GM18870 (cell line): ENCODE measurements around the gene TGM1.
"Not testable (repeated sequence)": the region's sequence is repeated elsewhere in the genome, so short reads cannot be mapped to it uniquely, and the experiment has no call there.

Experiments
- ATAC-seq: cut with Tn5 transposase; IDR thresholded peaks from one replicate; pipeline ENCODE4 v1.9.1; 2021; ENCODE audit warnings: moderate library complexity; ENCODE audit not compliant: unreplicated experiment

Gene TGM1

GRCh38 chr14:24234095-24235005, 28.6 kb downstream of the TGM1 start:
- no peak for ATAC-seq

- ATAC-seq, result no peak
Observed at GRCh38 chr14:24233538-24233866, 29.5 kb downstream of the TGM1 start.

- peak; percentile 42 for ATAC-seq
Observed at GRCh38 chr14:24232645-24233537, 30.1 kb downstream of the TGM1 start, which contains the start of gene GMPR2. TSS of gene GMPR2 (plus strand) at chr14:24232929. CDS start at chr14:24233254, 325 bp downstream.

GRCh38 chr14:24232121-24232644, 30.8 kb downstream of the TGM1 start, which contains the start of gene NEDD8:
TSS of gene NEDD8 (minus strand) at chr14:24232367. CDS start at chr14:24232267, 100 bp downstream.
- peak; percentile 72 for ATAC-seq

- ATAC-seq, result no peak
Observed at GRCh38 chr14:24231263-24232120, 31.5 kb downstream of the TGM1 start.

- ATAC-seq, result no peak
Observed at GRCh38 chr14:24228902-24229301, 34.1 kb downstream of the TGM1 start.

- ATAC-seq, result no peak
Observed at GRCh38 chr14:24226473-24226872, 36.5 kb downstream of the TGM1 start.

- no peak for ATAC-seq
Observed at GRCh38 chr14:24224618-24225071, 38.3 kb downstream of the TGM1 start.

GRCh38 chr14:24222987-24223386, 40.0 kb downstream of the TGM1 start:
- ATAC-seq, result not testable (repeated sequence)

GRCh38 chr14:24219521-24219920, 43.5 kb downstream of the TGM1 start:
- ATAC-seq, result no peak

- no peak for ATAC-seq
Observed at GRCh38 chr14:24219080-24219479, 43.9 kb downstream of the TGM1 start.

GRCh38 chr14:24216876-24217275, 46.1 kb downstream of the TGM1 start:
- not testable (repeated sequence) for ATAC-seq

GRCh38 chr14:24216345-24216699, 46.7 kb downstream of the TGM1 start:
- no peak for ATAC-seq

- peak; percentile 46 for ATAC-seq
Observed at GRCh38 chr14:24215495-24216344, 47.3 kb downstream of the TGM1 start, which contains the start of gene MDP1. TSS of gene MDP1 (minus strand) at chr14:24216066. CDS start at chr14:24215955, 111 bp downstream.

GRCh38 chr14:24213866-24214662, 48.9 kb downstream of the TGM1 start:
- no peak for ATAC-seq

GRCh38 chr14:24212924-24213865, 49.8 kb downstream of the TGM1 start, which contains the start of gene CHMP4A:
TSS of gene CHMP4A (minus strand) at chr14:24213488. CDS start at chr14:24213439, 49 bp downstream.
- peak; percentile 83 for ATAC-seq

GRCh38 chr14:24211311-24211710, 51.7 kb downstream of the TGM1 start:
- no peak for ATAC-seq
